ENCODE results near the gene ZNF282. TPM values are rescaled to one million over a fixed set of nuclear protein-coding genes. Genes with fewer than 3 reads are reported as not detected.
A peak's percentile ranks its signal among the peaks of the same experiment; 100 is the strongest.

The ZNF282 gene
- total and polyA plus RNA-seq, 9 of the 15 experiments (the other 6 are each of a cell fraction or from before 2014, with no cell fraction given), result 0.76 to 58.6 (median 17.4) TPM

DNA sequence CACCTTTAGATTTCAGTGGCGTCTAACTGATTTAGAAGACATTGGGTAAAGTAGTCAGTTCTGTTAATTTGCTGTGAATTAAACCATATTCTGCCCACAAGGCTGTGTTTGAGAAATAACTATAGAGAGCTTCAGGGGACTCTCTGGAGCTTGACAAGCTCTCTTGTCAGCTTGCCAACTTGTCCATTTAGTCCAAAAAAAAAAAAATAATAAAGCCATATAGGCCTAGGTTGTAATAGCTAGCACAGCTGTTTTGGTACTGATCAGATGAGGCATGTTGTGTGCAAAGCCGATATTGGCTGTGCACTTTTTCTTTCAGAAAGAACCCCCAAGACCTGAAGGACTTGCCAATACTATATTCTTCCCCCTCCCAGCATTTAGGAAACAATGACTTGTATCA is 20.2 kb upstream of the ZNF282 start (continued):
- TF ChIP-seq, protein P1, sequence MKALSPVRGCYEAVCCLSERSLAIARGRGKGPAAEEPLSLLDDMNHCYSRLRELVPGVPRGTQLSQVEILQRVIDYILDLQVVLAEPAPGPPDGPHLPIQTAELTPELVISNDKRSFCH (CRISPR knock-in tag; IDR thresholded peaks at IDR 0.05), result no peak
- TF ChIP-seq, protein P1 (tag; IDR thresholded peaks at IDR 0.05), result no peak
- TF ChIP-seq E2F8 (IDR thresholded peaks at IDR 0.05; ENCODE audit: low read depth, partially characterized antibody), result no peak

GRCh38 chr7:149179241-149179640 is 16.1 kb upstream of the ZNF282 start:
- H3K9me1 ChIP-seq (ENCODE audit: control insufficient read depth, insufficient read depth, low read length), result no peaks in the 10 kb centered on the region
- peaks cover 81% of the 10 kb centered on the region for H3K36me3 ChIP-seq (ENCODE audit: control insufficient read depth, insufficient read depth, low read length)
- no peaks in the 10 kb centered on the region for H3K9me3 ChIP-seq (replicated peaks; ENCODE audit: control insufficient read depth, insufficient read depth, low read depth, low read length)
- H3K4me1 ChIP-seq (replicated peaks in 1 of 2; ENCODE audit: control insufficient read depth in 2 of 2, insufficient read depth in 2 of 2, low read length in 2 of 2), result peaks cover 0 to 4% of the 10 kb centered on the region in 2 experiments; a peak in 1 of 5 replicates
- ChIA-PET CTCF (ENCODE audit: low intra/inter-chr PET ratio) (no interaction called here), POLR2A (interaction anchor here (0.7 to 2.1 kb wide), 4 partner anchors 9 to 324 kb away, joined by 3 to 6 read pairs (median 4); partner anchors contain the start of gene ZNF282)
- H3K27me3 ChIP-seq (ENCODE audit: control insufficient read depth in 2 of 2, insufficient read depth in 2 of 2, low read length in 2 of 2), result no peaks in the 10 kb centered on the region
- no peaks in the 10 kb centered on the region for H3K79me2 ChIP-seq (ENCODE audit: control insufficient read depth, insufficient read depth, low read length)
- H3K4me3 ChIP-seq, result no peak overlapping the region
- in situ Hi-C loops (cut with MboI) (no loop called here), intact Hi-C loops (cut with micrococcal nuclease) (no loop called here)
- H4K20me1 ChIP-seq (replicated peaks; ENCODE audit: control insufficient read depth, insufficient read depth, low read length), result no peaks in the 10 kb centered on the region
- H3K27ac ChIP-seq (ENCODE audit: extremely low read depth, low read depth, low read length), result no peak overlapping the region
- no peak overlapping the region for H2AFZ ChIP-seq (ENCODE audit: low read depth, low read length)
- 93% methylated on average over 19 of the region's 19 CpGs for WGBS (ENCODE audit: insufficient coverage, low coverage, missing lambda C conversion rate)
- no peak for ATAC-seq
- no TSS peak for BruUV-seq (replicated peaks)
- no peak overlapping the region for H3K4me2 ChIP-seq (ENCODE audit: insufficient read depth, low read length)
- no peak for FAIRE-seq
- TF ChIP-seq POLR2G (IDR thresholded peaks at IDR 0.05; ENCODE audit: low read depth, low read length), result peak; percentile 66
- TF ChIP-seq, protein P2, sequence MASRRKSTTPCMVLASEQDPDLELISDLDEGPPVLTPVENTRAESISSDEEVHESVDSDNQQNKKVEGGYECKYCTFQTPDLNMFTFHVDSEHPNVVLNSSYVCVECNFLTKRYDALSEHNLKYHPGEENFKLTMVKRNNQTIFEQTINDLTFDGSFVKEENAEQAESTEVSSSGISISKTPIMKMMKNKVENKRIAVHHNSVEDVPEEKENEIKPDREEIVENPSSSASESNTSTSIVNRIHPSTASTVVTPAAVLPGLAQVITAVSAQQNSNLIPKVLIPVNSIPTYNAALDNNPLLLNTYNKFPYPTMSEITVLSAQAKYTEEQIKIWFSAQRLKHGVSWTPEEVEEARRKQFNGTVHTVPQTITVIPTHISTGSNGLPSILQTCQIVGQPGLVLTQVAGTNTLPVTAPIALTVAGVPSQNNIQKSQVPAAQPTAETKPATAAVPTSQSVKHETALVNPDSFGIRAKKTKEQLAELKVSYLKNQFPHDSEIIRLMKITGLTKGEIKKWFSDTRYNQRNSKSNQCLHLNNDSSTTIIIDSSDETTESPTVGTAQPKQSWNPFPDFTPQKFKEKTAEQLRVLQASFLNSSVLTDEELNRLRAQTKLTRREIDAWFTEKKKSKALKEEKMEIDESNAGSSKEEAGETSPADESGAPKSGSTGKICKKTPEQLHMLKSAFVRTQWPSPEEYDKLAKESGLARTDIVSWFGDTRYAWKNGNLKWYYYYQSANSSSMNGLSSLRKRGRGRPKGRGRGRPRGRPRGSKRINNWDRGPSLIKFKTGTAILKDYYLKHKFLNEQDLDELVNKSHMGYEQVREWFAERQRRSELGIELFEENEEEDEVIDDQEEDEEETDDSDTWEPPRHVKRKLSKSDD (conservative IDR thresholded peaks at IDR 0.05; ENCODE audit: low read length), result no peak
- TF ChIP-seq SAP30 (IDR thresholded peaks at IDR 0.05; ENCODE audit: borderline replicate concordance, insufficient read depth, low read depth, low read length, poor library complexity, severe bottlenecking), result peak; percentile 13
- peak overlapping the region in 1 of 2 experiments; percentile 40; a peak in 1 of 4 replicates for H3K9ac ChIP-seq (ENCODE audit: insufficient read depth in 1 of 2, low read depth in 2 of 2, low read length in 2 of 2)
- no peak for DNase-seq (ENCODE audit: extremely low read depth in 1 of 4, low spot score in 3 of 4)
